ENCODE measurements around the gene CARHSP1. TPM values are rescaled to one million over a fixed set of nuclear protein-coding genes. Genes with fewer than 3 reads are reported as not detected.

The CARHSP1 gene
- polyA plus RNA-seq, 1 of the 3 experiments (the other 2 are of a cell fraction) = 93.6 TPM

DNA sequence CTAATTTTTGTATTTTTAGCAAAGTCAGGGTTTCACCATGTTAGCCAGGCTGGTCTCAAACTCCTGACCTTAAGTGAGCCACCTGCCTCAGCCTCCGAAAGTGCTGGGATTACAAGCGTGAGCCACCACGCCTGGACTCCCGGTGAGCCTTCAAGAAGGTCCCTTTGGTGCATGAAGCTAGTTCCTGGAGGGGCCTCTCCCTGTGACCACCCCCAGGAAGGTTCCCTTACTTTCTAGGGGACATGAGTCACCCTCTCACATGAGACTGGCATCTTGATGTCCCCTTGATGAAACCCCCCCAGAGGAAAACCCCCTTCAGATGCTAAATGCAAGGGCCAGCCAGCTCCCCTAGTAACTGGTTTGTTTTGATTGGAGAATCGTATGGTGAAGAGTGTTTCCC, 12.8 kb downstream of the CARHSP1 start:
- POLR2A ChIA-PET = interaction anchor here (0.8 kb wide), 1 partner anchor 199 kb away, joined by 6 read pairs; no protein-coding TSS in a partner anchor
- DNase-seq = no peak
- no peaks in the 10 kb centered on the region; a peak in 1 of 4 replicates for H3K4me1 ChIP-seq (ENCODE audit: control insufficient read depth in 1 of 2, insufficient read depth in 2 of 2, low read depth in 1 of 2, low read length in 1 of 2)
- H3K4me2 ChIP-seq = no peak overlapping the region
- peaks cover 39% of the 10 kb centered on the region for H3K79me2 ChIP-seq (ENCODE audit: insufficient read depth)
- no peaks in the 10 kb centered on the region for H3K27me3 ChIP-seq (ENCODE audit: insufficient read depth)
- CTCF ChIA-PET = interaction anchor here (1.1 kb wide), 1 partner anchor 24 kb away, joined by 6 read pairs; no protein-coding TSS in a partner anchor
- peaks cover 26% of the 10 kb centered on the region; the same call in 1 of the 2 replicates for H4K20me1 ChIP-seq (ENCODE audit: insufficient read depth)
- no peak overlapping the region for H2AFZ ChIP-seq (ENCODE audit: low read depth)
- 61% methylated on average over 5 of the region's 5 CpGs for WGBS (ENCODE audit: low lambda C conversion rate)
- H3F3A ChIP-seq (replicated peaks; ENCODE audit: insufficient read depth) = peaks cover 20% of the 10 kb centered on the region
- H3K4me3 ChIP-seq (ENCODE audit: low read depth in 2 of 2, low read length in 1 of 2) = no peak overlapping the region
- no peaks in the 10 kb centered on the region for H3K9me2 ChIP-seq
- no peak overlapping the region for H3K27ac ChIP-seq (ENCODE audit: low read depth in 2 of 2, low read length in 1 of 2)
- TF ChIP-seq RAD21 (IDR thresholded peaks at IDR 0.05; ENCODE audit: low read length) = no peak
- TF ChIP-seq EP300 (IDR thresholded peaks at IDR 0.05; ENCODE audit: borderline replicate concordance in 1 of 2, low read depth in 1 of 2, low read length in 1 of 2) = no peak
- TF ChIP-seq GATA2 (CRISPR knock-in tag; IDR thresholded peaks at IDR 0.05) = no peak
- TF ChIP-seq TCF12 (IDR thresholded peaks at IDR 0.05) = no peak
- no peak for TF ChIP-seq FOXJ3 (CRISPR knock-in tag; IDR thresholded peaks at IDR 0.05)
- TF ChIP-seq POLR2AphosphoS5 (IDR thresholded peaks at IDR 0.05; ENCODE audit: low read depth, low read length) = no peak
- no peak for TF ChIP-seq ELF1 (IDR thresholded peaks at IDR 0.05)
- TF ChIP-seq USF1 (IDR thresholded peaks at IDR 0.05; ENCODE audit: borderline replicate concordance, low read depth) = no peak
- TF ChIP-seq NFIC (IDR thresholded peaks at IDR 0.05; ENCODE audit: borderline replicate concordance) = no peak
- no peak for TF ChIP-seq RCOR1 (IDR thresholded peaks at IDR 0.05; ENCODE audit: low read length)
- no peak for TF ChIP-seq NRF1 (IDR thresholded peaks at IDR 0.05; ENCODE audit: low read depth, low read length)
- TF ChIP-seq, protein P1, sequence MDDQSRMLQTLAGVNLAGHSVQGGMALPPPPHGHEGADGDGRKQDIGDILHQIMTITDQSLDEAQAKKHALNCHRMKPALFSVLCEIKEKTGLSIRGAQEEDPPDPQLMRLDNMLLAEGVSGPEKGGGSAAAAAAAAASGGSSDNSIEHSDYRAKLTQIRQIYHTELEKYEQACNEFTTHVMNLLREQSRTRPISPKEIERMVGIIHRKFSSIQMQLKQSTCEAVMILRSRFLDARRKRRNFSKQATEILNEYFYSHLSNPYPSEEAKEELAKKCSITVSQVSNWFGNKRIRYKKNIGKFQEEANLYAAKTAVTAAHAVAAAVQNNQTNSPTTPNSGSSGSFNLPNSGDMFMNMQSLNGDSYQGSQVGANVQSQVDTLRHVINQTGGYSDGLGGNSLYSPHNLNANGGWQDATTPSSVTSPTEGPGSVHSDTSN (IDR thresholded peaks at IDR 0.05) = no peak
- no peak for TF ChIP-seq RFX5 (IDR thresholded peaks at IDR 0.05; ENCODE audit: low read length)
- TF ChIP-seq SMC3 (IDR thresholded peaks at IDR 0.05; ENCODE audit: low read depth, low read length) = no peak
- no peak for TF ChIP-seq CHD2 (IDR thresholded peaks at IDR 0.05; ENCODE audit: low read length, partially characterized antibody)
- TF ChIP-seq CTCF (IDR thresholded peaks at IDR 0.05) = no peak
- H3K9me3 ChIP-seq = no peaks in the 10 kb centered on the region
- H3K36me3 ChIP-seq (replicated peaks in 1 of 2; ENCODE audit: control insufficient read depth in 1 of 2, insufficient read depth in 2 of 2, low read length in 1 of 2) = peaks cover 20 to 30% of the 10 kb centered on the region in 2 experiments
- H3K9ac ChIP-seq = no peak overlapping the region

All from SK-N-SH (cell line).